ENCODE data around the gene SUMO4.

GRCh38 chr6:149435919-149436586, 36.0 kb downstream of the SUMO4 start:
- TF ChIP-seq POLR2A (IDR thresholded peaks at IDR 0.05; ENCODE audit: extremely low read depth, insufficient read length) (no peak), CTCF (IDR thresholded peaks at IDR 0.05; ENCODE audit: low read depth, low read length) (no peak), MYC (IDR thresholded peaks at IDR 0.05; ENCODE audit: low read depth, low read length) (no peak)

All from NB4 (cell line).